SIG-M5 treated with dmso at 0.1 percent for 504 hours (cell line): ENCODE results near the gene SLC35E4.
"Not testable (repeated sequence)": the region's sequence is repeated elsewhere in the genome, so short reads cannot be mapped to it uniquely, and the experiment has no call there.

Experiments used
- DNase-seq: peaks from one replicate; lab custom pipeline; 2025; ENCODE audit not compliant: unreplicated experiment; lab: John Stamatoyannopoulos, UW

Gene SLC35E4

DNA sequence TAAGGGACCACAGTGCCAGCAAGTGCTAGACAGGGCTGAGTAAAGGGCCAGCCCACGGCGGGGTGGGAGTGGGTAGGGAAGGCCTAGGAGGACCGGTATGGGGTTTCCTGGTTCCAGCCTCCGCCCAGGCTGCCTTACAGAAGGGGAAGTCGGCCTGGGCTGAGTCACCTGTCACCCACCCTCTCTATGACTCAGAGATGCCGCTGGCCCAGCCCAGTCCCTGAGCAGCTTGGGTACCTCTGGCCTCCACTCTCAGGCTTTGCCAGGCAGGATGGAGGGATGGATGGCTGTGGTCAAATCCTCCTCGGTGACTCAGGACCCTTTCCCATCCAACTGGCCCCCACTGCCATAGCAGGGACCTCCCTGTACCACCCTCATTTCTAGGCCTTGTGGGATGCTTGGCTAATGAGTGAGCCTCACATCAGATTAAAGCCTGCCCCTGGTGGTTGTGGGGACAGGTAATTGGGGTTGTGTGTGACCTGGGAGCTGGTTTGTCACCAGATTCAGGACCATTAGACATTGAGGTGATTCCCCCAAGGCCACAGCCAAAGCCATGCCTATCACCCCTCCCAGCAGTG is 13.9 kb downstream of the SLC35E4 start:
- DNase-seq, result peak; percentile 55

DNA sequence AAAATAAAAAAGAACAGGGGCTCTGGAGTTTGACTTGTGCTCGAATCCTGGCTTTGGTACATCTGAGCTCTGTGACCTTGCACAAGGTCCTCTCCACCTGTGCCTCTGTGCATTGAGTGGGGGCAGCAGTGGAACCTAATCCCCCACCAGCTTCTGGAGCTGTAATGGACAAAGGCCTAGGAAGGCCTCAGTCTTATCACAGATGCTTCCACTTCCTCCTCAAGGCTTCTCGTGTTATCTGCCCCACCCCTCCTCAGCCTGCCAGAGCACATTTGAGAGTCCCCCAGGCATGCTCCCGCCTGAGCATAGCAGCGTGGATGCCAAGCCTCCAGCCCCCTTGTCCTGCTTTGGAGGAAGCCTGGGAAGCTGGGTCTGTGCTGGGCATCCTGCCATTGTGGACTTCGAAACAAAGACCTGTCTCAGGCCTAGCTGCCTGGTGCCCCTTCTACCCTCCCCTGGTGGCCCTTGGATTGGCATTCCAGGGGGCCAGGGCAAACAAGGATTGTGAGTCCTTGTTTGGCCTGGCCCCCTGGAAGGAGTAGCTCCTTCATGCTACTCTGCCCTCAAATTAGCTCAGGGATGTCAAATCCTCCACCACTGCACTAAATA is 15.0 kb downstream of the SLC35E4 start:
- no peak for DNase-seq

DNA sequence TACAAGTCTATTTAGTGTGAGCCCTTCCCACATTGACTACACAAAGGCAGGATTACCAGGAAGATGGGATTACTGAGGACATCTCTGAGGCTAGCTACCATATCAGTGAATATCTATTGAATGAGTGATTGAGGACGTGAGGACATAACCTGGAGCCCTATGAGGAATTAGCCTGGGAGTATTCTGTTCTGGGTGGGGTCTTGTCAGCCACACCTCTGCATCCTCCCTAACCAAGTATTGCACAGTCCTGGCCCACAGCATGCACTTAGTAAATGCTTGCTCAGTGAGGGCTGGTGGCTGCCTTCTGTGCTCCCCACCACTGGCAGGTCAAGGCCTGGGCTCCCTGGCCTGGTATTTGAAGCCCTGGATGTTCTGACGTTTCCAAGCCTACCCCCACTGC is 17.3 kb downstream of the SLC35E4 start:
- DNase-seq, result no peak

DNA sequence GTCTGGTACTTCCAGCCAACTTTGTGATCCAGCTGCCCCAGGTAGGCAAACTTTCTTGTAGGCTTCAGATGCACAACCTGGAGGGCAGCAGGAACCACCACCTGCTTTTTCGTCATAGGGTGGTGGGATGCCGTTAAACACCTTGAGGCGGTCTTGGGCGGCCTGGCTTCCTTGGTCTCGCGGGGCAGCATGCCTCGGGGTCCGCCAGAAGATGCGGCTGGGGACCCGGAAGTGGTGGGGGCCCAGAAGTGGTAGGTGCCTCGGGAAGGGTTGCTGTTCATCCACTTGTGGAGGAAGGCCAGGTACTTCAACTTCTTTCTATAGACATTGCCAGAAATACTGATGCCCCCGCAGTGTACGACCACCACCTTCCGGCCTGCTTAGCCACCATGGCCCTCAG is 18.8 kb downstream of the SLC35E4 start:
- no peak for DNase-seq

DNA sequence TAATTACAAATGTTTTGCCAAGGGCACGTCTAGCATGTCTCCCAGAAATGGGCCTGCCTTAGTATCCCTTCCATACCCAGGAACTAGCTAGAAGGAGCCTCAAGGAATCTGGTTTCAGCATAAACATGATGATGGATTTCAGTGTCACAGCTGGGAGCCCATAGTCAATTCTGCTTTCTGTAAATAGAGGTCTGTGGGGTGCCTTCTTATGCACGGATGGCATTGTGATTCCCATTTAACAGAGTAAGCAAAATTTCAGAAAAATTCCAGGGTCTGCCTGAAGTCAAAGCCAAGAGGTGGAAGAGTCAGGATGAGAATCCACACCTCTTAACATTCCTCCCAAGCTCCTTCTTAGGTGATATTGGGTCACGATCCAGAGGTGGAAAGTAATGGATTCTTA is 20.0 kb downstream of the SLC35E4 start:
- no peak for DNase-seq

DNA sequence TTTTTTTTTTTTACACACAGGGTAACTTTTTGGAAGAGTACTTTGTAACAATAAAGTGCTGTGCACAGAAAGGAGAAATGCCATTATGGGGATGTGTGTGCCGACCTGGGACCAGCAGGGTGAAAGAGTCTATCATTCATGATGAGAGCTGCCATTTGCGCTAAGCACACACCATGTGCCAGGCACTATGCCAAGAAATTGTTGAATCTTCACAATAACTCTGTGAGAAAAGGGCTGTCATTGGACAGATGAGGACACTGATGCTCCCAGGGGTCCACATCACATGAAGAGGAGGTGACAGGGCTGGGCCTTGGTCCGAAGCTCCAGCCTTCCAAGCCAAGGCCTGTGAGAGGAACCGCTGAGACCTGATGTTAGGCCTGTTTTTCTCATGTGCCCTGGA is 26.5 kb downstream of the SLC35E4 start:
- DNase-seq, result no peak

DNA sequence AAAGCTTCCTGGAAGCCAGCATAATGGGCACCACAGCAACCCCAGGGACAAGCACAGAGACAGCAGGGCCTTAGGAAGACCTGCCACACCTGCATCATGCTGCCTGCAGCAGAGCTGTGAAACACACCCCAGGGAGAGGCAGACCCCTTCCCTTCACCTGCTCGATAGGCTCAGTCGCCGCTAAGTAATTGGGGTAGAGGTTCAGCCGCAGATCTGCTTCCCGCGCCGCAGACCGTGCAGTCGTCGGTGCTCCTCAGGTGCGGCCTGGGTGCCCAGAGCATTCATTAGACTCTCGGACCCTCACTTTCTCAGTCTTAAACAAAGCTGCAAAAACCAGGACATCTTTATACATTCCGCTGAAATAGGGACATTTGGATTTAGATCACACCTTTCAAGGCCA is 29.2 kb downstream of the SLC35E4 start:
- no peak for DNase-seq

DNA sequence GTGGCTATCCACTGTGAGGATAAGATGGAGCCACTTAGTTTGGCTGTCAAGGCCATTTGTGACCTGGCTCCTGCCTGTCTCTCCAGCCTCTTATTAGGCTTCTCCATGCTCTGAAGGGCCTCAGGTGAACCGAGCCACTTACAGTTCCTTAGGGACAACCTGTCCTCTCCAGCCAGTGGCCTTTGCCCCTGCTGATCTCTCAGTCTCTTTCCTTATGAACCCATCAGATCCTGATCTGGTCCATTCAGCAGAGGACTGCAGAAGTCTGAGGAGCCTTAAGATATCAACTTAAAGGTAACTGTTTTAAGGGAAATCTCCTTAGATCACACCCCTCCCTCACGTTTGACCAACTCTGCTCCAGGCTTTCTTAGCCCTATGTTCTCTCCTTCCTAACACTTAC is 29.7 kb downstream of the SLC35E4 start:
- no peak for DNase-seq

DNA sequence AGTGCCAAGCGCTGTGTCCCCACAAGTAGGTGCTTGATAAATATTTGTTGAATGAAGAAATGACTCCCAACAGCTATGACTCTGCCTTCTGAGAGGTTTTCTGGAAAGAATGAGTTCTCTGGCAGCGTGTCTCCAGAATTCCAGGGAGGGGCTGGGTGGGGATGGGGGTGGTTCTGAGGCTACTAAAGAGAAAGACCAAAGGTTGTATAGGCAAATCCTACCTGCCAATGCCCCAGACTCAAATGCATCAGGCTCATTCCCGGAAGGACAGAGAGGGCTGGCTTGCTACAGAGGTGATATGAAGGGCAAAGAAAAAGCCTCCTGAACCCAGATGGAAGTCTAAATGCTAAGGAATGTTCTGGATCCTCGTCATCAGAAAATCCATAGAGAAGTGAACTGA is 30.2 kb downstream of the SLC35E4 start:
- no peak for DNase-seq

DNA sequence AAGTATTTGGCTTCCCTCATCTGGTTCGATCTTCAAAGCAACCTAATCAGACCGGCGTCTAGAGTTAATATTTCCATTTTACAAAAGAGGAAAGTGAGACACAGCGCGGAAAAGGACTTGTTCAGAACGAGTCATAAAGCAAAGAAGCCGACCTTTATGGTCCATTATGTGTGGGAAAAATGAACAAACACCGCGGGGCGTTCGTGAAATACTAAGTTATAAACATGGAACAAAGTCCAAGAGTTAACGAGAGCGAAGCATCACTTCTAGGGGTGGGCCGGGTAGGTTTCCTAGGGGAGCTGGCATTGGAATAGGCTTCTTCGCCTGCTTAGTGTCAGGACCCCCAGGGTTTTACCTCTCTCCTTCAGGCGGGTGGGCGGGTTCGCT is 31.5 kb downstream of the SLC35E4 start:
- no peak for DNase-seq

DNA sequence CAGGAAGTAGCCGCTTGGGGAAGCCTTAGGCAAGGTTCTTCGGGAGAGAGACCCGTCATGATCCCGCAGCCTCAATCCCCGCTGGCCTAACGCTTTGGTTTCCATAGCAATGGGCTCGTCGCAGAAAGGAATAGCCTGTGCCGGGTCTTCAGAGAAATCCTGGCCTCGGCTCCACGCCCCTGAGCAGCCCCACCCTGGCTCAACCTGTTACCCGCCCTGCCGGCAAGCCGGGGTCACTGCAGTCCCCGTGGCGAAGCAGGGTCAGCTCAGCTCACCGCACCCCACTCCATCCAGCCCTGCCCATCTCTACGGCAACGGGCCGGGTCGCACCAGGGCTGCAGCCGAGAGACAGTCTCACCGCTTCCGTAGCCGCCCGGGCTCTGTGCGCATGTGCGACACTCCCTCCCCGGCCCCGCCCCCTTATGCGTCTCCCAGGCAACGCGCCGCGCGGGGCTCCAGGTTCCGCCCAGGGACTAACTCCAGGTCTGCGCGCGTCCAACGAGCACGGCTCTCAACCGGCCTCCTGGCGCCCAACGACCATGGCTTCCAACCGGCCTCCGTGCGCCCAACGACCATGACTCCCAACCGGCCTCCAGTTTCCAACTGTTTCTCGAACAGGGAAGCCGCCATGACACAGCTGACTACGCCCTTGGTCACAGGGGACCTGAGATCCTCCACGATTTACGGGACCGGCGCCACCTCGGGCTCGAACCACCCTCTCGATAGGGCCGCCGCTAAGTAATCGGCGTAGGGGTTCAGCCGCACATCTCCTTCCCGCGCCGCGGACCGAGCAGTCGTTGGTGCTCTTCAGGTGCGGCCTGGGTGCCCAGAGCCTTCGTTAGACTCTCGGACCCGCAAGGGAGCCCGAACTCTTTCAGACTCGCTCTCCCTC is 32.2 kb downstream of the SLC35E4 start, which contains the start of gene DUSP18:
TSS of gene DUSP18 (minus strand) at position 382 of the 892 bp plus-strand sequence. CDS start 3,872 bp downstream, outside the sequence.
- peak; percentile 71 for DNase-seq

DNA sequence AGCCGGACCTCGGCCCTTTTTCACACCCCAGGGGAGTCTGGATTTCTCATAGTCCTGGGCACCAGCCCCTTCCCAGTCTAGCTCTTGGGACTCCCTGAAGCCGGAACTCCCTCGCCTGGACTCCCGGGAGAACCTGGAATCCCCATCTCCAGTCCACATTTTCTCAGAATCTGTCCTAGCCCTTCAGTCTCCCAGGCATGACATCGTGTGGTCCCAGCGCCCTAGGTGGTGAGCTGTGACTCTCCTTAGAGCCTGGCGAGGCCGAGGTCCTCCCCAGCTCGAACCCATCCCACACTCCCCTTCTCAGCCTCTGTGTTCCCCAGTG is 32.8 kb downstream of the SLC35E4 start:
- DNase-seq, result no peak

DNA sequence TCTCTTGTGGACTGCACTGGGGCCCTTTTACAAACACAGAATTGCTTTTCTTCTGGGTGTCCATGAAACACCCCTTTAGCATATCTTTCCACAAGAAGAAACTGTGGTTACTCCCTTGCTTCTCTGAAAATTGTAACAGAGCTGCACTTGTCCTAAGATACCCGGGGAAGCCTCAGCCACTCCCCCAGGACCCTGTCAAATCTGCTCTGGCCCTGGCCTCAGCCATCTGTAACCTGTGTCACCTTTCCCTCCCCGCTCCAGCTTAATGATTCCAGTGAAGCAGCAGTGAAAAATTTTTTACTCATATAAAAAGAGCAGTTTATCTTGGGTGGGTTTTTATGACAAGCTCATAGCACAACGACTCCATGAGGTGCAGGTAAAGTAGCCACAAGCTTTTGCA is 35.5 kb downstream of the SLC35E4 start:
- no peak for DNase-seq

DNA sequence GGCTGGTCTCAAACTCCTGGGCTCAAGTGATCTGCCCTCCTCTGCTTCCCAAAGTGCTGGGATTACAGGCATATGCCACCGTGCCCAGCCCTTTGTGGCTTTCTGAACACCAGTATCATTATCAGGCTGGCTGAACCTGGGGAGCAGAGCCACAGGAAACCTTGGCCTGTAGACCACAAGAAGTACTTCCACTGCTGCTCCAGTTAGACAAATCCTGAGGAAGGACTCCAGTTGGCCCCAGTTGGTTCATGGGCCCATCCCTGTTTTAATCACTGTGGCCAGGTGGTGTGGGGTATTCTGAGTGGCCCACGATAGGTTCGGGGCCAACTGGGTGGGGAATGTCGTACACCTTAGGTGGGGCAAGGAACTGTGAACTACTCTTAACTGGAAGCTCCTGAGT is 37.6 kb downstream of the SLC35E4 start:
- DNase-seq, result no peak

DNA sequence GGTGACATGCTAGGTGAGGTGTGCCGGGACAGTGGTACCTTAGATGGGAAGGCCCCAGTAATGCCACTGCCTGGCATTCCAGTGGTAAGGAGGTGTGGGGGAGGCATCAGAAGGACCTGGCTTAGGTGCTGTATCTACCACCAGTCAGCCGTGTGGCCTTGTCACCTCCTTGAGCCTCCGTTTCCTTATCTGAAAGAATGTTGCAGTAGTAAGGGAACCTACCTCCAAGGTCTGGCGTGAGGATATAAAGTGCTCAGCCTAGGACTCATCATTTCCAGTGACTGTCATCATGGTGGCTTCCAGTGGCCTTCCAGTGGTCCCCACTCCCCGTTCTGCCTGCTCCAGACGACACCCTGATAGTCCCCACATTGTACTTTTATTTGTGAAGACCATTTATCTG is 38.9 kb downstream of the SLC35E4 start:
- DNase-seq, result no peak

DNA sequence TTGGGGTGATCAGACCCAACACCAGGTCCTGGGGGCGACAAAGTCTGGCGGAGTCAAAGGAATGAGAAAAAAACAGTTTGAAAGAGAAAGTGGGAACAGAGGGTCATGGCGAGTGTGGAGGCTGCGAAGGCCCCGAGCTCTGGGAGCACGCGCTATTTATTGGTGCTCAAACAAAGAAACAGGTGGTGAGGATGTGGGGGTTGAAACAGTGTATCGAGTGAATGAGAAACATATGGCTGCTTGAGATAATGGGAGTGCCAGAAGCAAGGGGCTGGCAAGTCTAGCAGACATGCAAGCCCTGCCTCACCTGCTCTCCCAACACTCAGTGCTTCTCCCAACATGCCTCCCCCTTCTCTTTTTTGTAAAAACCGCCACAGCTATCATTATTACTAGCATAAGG is 39.9 kb downstream of the SLC35E4 start:
- no peak for DNase-seq

DNA sequence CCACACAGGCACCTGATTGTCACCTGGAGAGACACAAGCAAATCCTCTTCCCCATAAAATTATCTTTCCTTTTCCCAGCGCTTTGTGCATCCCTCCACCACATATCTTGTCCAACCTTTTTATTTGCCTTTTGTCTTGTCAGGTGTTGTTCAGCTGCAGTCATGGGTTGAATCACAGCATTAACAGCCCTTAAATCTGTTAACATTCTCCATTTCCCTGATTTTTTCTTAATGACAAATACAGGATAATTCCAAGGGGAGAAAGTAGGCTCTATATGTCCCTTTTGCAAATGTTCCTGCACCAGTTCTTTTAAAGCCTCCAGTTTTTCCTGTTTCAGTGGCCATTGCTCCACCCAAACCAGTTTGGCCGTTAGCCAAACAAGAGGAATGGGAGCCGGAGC is 41.0 kb downstream of the SLC35E4 start:
- DNase-seq, result not testable (repeated sequence)

DNA sequence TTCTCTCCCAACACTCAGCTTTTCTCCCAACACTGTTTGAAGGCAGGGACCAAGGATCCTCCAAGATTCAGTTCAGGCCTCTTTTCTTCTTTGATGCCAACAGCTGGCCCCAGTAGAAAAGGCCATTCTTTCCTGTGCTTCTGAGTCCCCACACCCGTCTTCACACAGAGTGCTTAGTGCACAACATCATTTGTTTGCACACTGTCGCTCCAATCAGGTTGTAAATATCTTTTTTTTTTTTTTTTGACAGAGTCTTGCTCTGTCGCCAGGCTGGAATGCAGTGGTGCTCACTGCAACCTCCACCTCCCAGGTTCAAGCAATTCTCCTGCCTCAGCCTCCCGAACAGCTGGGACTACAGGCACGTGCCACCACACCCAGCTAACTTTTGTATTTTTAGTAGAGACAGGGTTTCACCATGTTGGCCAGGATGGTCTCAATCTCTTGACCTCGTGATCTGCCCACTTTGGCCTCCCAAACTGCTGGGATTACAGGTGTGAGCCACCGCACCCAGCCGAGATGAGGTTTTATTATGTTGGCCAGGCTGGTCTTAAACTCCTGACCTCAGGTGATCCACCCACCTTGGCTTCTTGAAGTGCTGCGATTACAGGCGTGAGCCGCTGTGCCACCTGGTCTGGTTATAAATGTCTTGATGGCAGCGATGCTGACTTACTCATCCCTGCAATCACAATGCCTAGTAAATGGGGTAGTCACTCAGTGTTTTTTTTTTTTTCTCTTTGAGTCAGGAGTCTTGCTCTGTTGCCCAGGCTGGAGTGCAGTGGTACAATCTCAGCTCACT is 44.5 kb downstream of the SLC35E4 start:
- DNase-seq, result not testable (repeated sequence)

DNA sequence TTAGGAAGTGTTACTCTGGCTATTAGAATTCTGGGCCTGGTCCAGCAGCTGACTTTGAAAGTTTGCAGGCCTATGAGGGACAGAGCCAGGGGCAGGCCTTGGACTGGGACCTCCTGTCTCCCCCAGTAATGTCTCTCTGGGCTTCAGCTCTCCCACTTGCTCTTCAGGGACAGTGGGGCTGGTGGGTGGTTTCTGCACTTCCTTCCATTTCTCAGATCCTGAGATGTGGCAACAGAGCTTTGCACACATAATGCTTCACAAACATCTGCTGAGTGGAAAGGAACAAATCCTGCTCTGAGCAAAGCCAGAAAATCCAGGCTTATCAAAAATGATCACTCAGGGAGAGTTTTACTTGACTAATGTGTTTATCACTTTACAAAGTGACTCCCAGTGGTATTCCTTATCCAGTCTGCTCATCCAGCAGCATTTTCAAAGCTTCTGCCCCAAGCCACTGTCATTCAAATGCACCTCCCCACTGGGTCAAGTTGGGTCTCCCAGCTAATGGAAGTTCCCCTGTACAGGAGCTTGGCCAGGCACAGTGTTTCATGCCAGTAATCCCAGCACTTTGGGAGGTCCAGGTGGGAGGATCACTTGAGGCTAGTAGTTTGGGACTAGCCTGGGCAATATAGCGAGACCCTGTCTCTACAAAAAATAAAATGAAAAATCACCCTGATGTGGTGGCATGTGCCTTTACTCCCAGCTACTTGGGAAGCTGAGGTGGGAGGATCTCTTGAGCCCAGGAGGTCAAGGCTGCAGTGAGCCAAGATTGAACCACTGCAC is 45.6 kb downstream of the SLC35E4 start:
- DNase-seq, result no peak

DNA sequence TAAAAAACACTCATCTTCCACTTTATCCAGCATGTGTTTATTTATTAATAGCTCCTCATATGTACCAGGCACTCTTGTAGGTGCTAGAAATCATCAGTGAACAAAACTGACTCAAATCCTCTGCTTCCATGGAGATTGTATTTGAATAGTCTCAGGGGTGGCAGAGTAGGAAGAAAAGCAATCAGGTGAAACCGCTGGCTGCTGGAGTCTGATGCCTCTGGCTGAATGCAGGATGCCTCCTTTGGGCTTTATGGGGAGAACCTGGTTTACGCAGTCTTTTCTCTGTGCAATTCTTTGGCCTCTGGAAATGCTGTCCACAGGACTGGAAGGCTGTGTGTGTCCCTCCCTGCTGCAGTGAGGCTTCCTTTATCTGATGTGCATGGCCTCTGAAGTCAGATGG is 46.2 kb downstream of the SLC35E4 start:
- no peak for DNase-seq

DNA sequence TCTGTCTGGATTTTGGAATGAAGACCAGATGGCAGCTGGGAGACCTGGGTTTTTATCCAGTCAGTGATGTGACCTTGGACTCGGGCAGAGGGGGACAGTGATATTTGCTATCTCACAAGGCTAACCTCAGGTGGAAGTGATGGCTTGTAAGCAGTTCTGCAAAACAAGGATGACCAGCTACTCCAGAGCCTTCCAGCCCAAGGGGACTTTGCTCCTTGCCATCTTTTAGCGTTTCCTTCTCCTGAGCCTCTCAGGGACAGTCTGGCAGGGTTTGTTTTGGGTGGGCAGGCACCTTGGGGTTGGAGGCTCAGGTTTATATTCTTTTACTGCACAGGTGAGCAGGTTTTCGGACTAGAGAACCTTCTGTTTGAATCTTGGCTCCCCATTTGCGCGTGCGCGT is 49.6 kb downstream of the SLC35E4 start:
- DNase-seq, result no peak
